Left ventricle myocardium superior (tissue), 1 donor: Measurements from ENCODE around the gene TAS2R19. TPM values are rescaled to one million over a fixed set of nuclear protein-coding genes. Genes with fewer than 3 reads are reported as not detected.
"Not testable (repeated sequence)": the region's sequence is repeated elsewhere in the genome, so short reads cannot be mapped to it uniquely, and the experiment has no call there.

ENCODE experiments used
- ATAC-seq: fragments of 200-7000 bp; cut with Tn5 transposase; one replicate; pipeline ENCODE4 v1.9.1; 2020; ENCODE audit warnings: mild to moderate bottlenecking, moderate library complexity
- DNase-seq: peaks from one replicate; pipeline ENCODE4 v3.0.0-alpha.2; 2020
- intact Hi-C: fragments of 100-400 bp; cut with micrococcal nuclease; formaldehyde crosslinking; loops from one replicate; pipeline ENCODE4 v1.11.0; 2022
- long read RNA-seq: library from polyadenylated mRNA; unstranded; transcript quantifications from one replicate; pipeline ENCODE4 v2.0.0, GENCODE V29; 2021
- total RNA-seq: library from RNA; stranded (reverse); fragmentation: NEBNext Ultra II Directional; extraction: Animal tissue kit (Norgen Biotek cat#: 25700); gene quantifications from one replicate; pipeline ENCODE4 v1.2.1, GENCODE V29; 2021
- donor health status: DM: no; HTN: yes; CAD: no; lungs with severe emphysema.

Gene TAS2R19
- total RNA-seq: 0.77 TPM
- long read RNA-seq: 0 reads

GRCh38 chr12:11022520-11022919 is at the start of gene TAS2R19:
TSS of gene TAS2R19 (minus strand) at chr12:11022620. CDS start at chr12:11022571, 49 bp downstream.
- DNase-seq (no peak), ATAC-seq (no peak)
- intact Hi-C loops: no loop called here

- intact Hi-C loops: no loop called here
- DNase-seq: no peak
- ATAC-seq: no peak
Observed at GRCh38 chr12:11071414-11071813, 49.0 kb upstream of the TAS2R19 start.

- DNase-seq (no peak), ATAC-seq (no peak)
- intact Hi-C loops: no loop called here
Observed at GRCh38 chr12:11070999-11071398, 48.6 kb upstream of the TAS2R19 start.

GRCh38 chr12:11069854-11070365 is 47.5 kb upstream of the TAS2R19 start:
- ATAC-seq: no peak
- intact Hi-C loops: no loop called here
- no peak for DNase-seq

GRCh38 chr12:11067514-11067913 is 45.1 kb upstream of the TAS2R19 start:
- DNase-seq (no peak), ATAC-seq (peak; percentile 97)
- intact Hi-C loops: no loop called here

GRCh38 chr12:11062194-11062593 is 39.8 kb upstream of the TAS2R19 start, which contains the start of gene TAS2R46:
TSS of gene TAS2R46 (minus strand) at chr12:11062294. CDS start at chr12:11062294, 0 bp downstream.
- ATAC-seq, intact Hi-C loops, DNase-seq: not testable (repeated sequence)

GRCh38 chr12:11059784-11060183 is 37.4 kb upstream of the TAS2R19 start:
- ATAC-seq (no peak), DNase-seq (no peak)
- intact Hi-C loops: no loop called here

GRCh38 chr12:11059041-11059440 is 36.6 kb upstream of the TAS2R19 start:
- ATAC-seq: peak; percentile 98
- intact Hi-C loops: no loop called here
- no peak for DNase-seq

GRCh38 chr12:11055306-11055705 is 32.9 kb upstream of the TAS2R19 start:
- DNase-seq: no peak
- ATAC-seq: no peak
- intact Hi-C loops: no loop called here

- DNase-seq, intact Hi-C loops, ATAC-seq: not testable (repeated sequence)
Observed at GRCh38 chr12:11049806-11050531, 27.5 kb upstream of the TAS2R19 start.

- intact Hi-C loops, ATAC-seq, DNase-seq: not testable (repeated sequence)
Observed at GRCh38 chr12:11041366-11041765, 18.9 kb upstream of the TAS2R19 start.

GRCh38 chr12:11040162-11040561 is 17.7 kb upstream of the TAS2R19 start:
- intact Hi-C loops: no loop called here
- DNase-seq: no peak
- no peak for ATAC-seq

- no peak for DNase-seq
- intact Hi-C loops: no loop called here
- ATAC-seq: no peak
Observed at GRCh38 chr12:11039171-11039570, 16.8 kb upstream of the TAS2R19 start.

GRCh38 chr12:11033959-11034358 is 11.5 kb upstream of the TAS2R19 start:
- intact Hi-C loops, DNase-seq, ATAC-seq: not testable (repeated sequence)

- no peak for DNase-seq
- no peak for ATAC-seq
- intact Hi-C loops: no loop called here
Observed at GRCh38 chr12:11031307-11031706, 8.9 kb upstream of the TAS2R19 start, which contains the start of gene TAS2R31. TSS of gene TAS2R31 (minus strand) at chr12:11031407. CDS start at chr12:11031335, 72 bp downstream.

- intact Hi-C loops: no loop called here
- ATAC-seq (no peak), DNase-seq (no peak)
Observed at GRCh38 chr12:11026118-11026517, 3.7 kb upstream of the TAS2R19 start.

GRCh38 chr12:11023387-11023786 is 967 bp upstream of the TAS2R19 start:
- ATAC-seq (no peak), DNase-seq (no peak)
- intact Hi-C loops: no loop called here

GRCh38 chr12:11016937-11017336 is 5.5 kb downstream of the TAS2R19 start:
- DNase-seq: no peak
- ATAC-seq: no peak
- intact Hi-C loops: no loop called here

- no peak for DNase-seq
- no peak for ATAC-seq
- intact Hi-C loops: no loop called here
Observed at GRCh38 chr12:11015775-11016430, 6.5 kb downstream of the TAS2R19 start.

- intact Hi-C loops: no loop called here
- no peak for DNase-seq
- ATAC-seq: no peak
Observed at GRCh38 chr12:11014234-11014633, 8.2 kb downstream of the TAS2R19 start.
